HG02678 (cell line): ENCODE results near the gene CCDC63.
"Not testable (repeated sequence)": the region's sequence is repeated elsewhere in the genome, so short reads cannot be mapped to it uniquely, and the experiment has no call there.

ENCODE experiments used
- ATAC-seq: cut with Tn5 transposase; IDR thresholded peaks from one replicate; pipeline ENCODE4 v1.9.1; 2021; ENCODE audit warnings: mild to moderate bottlenecking, moderate library complexity; ENCODE audit not compliant: unreplicated experiment

Gene CCDC63

DNA sequence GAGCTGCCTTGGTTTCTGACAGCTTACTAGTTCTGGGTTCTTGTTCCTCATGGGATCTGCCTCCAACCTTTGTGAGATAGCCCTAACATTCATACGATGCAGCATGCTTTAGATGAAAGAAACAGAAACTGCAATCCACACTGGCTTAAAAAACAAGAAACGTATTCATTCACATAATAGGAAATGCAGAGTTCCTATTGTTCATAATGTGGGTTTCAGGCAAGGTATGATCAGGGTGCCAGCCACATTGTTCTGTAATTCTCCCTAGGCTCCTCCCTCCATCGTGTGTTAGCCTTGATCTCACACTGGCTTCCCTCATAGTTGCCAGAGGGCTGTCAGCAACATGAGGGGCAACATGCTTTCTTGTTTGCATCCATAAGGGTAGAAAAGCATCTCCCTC is 2.7 kb upstream of the CCDC63 start:
- ATAC-seq = no peak

- no peak for ATAC-seq
Measured at GRCh38 chr12:110844551-110845338, 2.0 kb upstream of the CCDC63 start.

DNA sequence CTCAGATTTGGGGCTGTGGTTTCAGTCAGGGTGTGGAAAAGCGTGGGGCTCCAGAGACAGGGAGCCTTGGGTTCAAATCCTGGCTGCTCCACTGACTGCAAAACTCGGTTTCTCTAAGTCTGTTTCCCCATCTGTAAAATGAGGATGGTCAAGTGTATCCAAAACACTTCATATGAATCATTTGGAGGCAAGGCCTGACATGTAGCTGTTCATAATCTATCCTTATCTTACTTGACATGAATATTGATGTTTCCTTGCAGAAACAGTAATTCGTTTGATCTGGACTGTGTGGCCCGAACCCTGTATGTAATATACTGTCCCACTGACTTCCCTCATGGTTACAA is 1.5 kb upstream of the CCDC63 start:
- no peak for ATAC-seq

DNA sequence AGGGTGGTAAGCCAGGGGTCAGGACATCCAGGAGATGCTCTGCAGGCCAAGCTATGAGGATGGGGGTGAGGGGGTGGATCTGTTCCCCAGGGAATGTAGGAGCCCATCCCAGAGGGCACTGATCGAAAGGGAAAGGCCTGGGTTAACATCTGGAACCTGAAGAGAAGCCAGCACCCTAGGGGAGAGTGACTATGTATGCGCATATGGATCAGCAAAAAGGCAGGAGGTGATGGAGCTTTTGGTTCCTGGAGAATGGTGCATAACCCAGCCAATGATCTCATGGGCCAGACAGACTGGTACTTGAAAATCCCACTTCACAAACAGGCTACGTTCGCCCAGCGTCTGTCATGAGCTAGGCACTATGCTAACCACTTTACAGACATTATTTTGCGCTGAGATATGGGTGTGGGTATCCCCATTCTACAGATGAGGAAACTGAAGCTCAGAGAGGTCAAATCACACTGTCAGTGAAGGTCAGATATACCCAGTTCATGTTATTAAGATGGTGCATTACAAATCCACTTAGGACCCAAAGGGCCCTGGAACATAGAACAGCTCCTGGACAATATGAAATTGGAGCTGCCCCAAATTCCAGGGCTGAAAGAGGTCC is 1.6 kb downstream of the CCDC63 start:
- ATAC-seq = no peak

- no peak for ATAC-seq
Measured at GRCh38 chr12:110849221-110849620, 2.4 kb downstream of the CCDC63 start.

GRCh38 chr12:110849748-110850403 is 3.1 kb downstream of the CCDC63 start:
- ATAC-seq = no peak

DNA sequence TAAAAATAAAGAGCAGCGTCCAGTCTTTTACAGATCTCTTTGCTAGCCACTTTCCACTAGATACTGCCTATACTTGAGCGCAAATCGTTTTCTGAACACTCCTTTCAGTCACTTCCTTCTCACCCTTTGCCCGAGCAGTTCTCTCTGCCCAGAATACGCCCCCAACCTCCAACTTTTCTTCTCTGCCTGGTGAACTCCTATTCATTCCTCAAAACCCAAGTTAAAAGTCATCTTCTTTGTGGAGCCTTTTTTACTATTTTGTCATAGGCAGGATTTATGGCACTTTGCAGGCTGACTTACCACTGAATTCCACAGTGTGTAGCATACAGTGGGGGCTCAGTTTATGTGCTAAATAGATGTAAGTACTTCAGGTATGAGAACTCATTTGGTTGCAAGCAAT is 4.0 kb downstream of the CCDC63 start:
- no peak for ATAC-seq

DNA sequence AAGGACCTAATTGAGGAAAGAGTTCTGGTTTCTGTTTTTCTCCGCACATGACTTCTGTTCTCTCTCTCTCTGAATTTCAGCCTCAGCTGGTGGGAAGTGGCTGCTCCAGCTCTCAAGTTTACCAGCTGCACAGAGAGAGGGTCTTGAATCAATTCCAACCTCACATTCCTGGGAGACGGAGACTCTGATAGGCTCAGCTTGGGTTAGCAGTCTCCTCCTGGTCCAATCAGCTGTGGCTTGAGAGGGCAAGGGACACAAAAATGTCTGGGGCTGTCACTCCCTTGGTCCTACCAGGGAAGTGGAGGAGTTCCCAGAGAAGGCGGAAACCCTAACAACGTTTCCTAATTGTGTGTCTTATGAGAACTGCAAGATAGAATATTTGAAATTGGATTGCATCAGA is 7.0 kb downstream of the CCDC63 start:
- ATAC-seq = no peak

- ATAC-seq = no peak
Measured at GRCh38 chr12:110856542-110856941, 9.8 kb downstream of the CCDC63 start.

DNA sequence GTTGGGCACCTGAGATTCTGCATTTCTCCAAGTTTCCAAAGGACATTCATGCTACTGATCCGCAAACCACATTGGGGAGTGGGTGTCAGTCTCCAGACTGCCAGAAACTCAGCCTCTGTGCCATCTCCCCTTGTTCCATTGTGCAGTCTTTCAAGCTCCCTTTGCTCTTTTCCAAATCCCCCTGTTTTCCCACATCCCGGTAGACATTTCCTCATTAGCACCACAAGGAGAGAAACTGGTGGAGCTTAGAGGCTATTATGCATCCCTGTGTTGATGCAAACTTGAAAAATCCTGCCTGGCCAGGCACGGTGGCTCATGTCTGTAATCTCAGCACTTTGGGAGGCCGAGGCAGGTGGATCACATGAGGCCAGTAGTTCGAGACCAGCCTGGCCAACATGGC is 10.7 kb downstream of the CCDC63 start:
- no peak for ATAC-seq

GRCh38 chr12:110857954-110858353 is 11.2 kb downstream of the CCDC63 start:
- ATAC-seq = not testable (repeated sequence)

DNA sequence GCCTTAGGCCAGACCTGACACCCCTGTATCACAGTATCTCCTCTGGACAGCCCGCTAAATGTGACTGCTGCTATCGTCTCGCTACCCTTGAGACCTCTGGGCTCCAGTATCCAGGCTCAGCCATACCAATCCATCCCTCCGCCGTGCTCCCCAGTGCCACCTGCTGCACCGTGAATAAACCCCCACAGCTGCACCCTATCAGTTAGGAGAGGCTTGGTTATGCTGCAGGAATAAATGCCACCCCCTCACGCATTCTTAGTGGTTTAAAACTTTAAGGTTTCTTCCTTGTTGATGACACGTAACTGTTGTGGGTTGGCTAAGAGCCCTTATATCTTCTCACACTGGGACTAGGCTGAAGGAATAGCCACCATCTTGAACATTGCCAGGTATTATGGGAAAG is 12.1 kb downstream of the CCDC63 start:
- ATAC-seq = no peak

- no peak for ATAC-seq
Measured at GRCh38 chr12:110860833-110861296, 14.1 kb downstream of the CCDC63 start.

DNA sequence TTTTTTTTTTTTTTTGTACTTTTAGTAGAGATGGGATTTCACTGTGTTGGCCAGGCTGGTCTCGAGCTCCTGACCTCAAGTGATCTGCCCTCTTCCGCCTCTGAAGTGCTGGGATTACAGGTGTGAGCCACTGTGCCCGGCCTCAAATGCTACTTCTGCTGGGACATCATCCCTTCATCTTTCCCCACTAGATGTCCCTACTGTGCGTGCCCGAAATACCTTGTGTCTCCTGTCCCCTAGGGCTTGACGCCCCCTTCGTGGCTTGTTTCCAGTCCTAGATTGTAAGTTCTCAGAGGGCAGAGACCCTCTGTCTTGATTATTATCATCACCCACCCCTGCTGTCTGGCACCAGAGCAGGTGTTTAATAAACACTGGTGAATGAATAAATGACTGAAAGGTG is 14.9 kb downstream of the CCDC63 start:
- ATAC-seq = no peak

- ATAC-seq = no peak
Measured at GRCh38 chr12:110862329-110862728, 15.5 kb downstream of the CCDC63 start.

DNA sequence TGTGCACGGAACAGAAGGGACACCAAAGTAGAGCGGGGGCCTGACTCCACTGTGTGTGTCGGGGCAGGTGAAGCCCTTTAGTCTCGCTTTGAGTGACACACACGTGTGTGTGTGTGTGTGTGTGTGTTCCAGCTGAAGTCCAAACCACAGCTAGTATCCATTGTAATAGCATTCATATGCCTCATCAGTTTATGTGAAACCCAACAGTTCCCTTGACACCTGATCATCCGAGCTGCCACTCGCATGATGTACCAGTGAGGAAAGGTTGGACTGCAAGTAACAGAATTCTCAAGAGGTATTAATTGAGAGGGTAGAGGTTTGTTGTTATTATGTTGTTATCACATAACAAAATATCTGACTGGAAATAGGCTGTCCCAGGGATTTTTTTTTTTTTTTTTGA is 16.4 kb downstream of the CCDC63 start:
- ATAC-seq = no peak

DNA sequence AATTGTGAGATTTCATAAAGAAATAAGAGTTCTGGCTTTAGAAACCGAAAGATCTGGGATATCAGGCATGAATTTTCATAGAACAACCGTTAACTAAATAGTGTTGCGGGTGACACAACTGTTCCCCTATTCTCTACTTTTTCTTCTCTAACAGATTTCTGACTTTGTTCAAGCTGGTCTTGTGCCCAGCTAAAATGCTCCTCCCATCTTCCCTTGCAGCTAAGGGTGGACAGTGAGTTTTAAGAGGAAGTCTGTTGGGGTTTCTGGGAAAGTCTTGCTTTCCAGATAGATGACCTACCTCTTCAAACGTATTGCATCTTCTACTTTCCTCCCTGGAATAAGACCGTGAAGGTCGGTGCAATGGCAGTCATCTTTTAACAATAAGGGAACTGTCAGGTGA is 18.7 kb downstream of the CCDC63 start:
- ATAC-seq = no peak

GRCh38 chr12:110869026-110869425 is 22.2 kb downstream of the CCDC63 start:
- ATAC-seq = no peak

GRCh38 chr12:110869803-110870202 is 23.0 kb downstream of the CCDC63 start:
- ATAC-seq = no peak

GRCh38 chr12:110872100-110872499 is 25.3 kb downstream of the CCDC63 start:
- no peak for ATAC-seq

GRCh38 chr12:110874351-110874750 is 27.6 kb downstream of the CCDC63 start:
- ATAC-seq = no peak

DNA sequence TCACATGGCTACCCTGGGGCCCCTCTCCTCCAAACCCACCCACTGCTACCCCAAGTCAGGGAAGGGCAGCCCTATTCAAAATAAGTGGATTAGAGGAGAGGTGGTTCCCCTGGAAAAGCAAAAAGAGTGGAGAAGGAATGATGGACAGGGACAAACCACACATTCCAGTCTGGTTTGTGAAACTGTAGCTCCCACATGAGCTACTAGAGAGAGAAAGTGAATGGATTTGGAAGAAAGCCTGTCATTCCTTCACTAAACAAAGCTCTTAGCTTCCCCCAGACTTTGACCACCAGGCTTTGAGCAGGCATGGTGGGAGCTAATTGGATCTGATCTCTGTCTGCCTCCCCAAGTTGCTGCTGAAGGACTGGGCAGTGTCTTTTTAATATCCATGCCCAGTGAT is 28.0 kb downstream of the CCDC63 start:
- no peak for ATAC-seq
